Measurements from ENCODE around the gene ADAMTSL4.
"Not testable (repeated sequence)": the region's sequence is repeated elsewhere in the genome, so short reads cannot be mapped to it uniquely, and the experiment has no call there.

Gene ADAMTSL4

GRCh38 chr1:150596095-150596892 is 47.1 kb downstream of the ADAMTSL4 start:
- no peak for DNase-seq (ENCODE audit: low spot score)

- DNase-seq (ENCODE audit: low spot score), result no peak
Observed at GRCh38 chr1:150596976-150597375, 47.8 kb downstream of the ADAMTSL4 start.

- DNase-seq (ENCODE audit: low spot score), result not testable (repeated sequence)
Observed at GRCh38 chr1:150598346-150598745, 49.1 kb downstream of the ADAMTSL4 start.

GRCh38 chr1:150601540-150601939 is 52.3 kb downstream of the ADAMTSL4 start:
- no peak for DNase-seq (ENCODE audit: low spot score)

- DNase-seq (ENCODE audit: low spot score), result not testable (repeated sequence)
Observed at GRCh38 chr1:150602372-150602771, 53.2 kb downstream of the ADAMTSL4 start.

GRCh38 chr1:150603711-150604110 is 54.5 kb downstream of the ADAMTSL4 start:
- no peak for DNase-seq (ENCODE audit: low spot score)

GRCh38 chr1:150604226-150604588 is 55.0 kb downstream of the ADAMTSL4 start:
- no peak for DNase-seq (ENCODE audit: low spot score)

- DNase-seq (ENCODE audit: low spot score), result not testable (repeated sequence)
Observed at GRCh38 chr1:150605451-150605731, 56.2 kb downstream of the ADAMTSL4 start.

- no peak for DNase-seq (ENCODE audit: low spot score)
Observed at GRCh38 chr1:150606463-150607142, 57.4 kb downstream of the ADAMTSL4 start.

- DNase-seq (ENCODE audit: low spot score), result no peak
Observed at GRCh38 chr1:150609732-150610131, 60.5 kb downstream of the ADAMTSL4 start.

Measured in CD4-positive, alpha-beta T cell treated with Interleukin-6 at 100 ng/mL for 8 hours (primary cell).